ENCODE data around the gene MICOS13. TPM values are rescaled to one million over a fixed set of nuclear protein-coding genes. Genes with fewer than 3 reads are reported as not detected.
"Not testable (repeated sequence)": the region's sequence is repeated elsewhere in the genome, so short reads cannot be mapped to it uniquely, and the experiment has no call there.

Gene MICOS13
- total and polyA plus RNA-seq, 5 experiments from 2014 or later = 40.1 to 110 (median 95.5) TPM

- peaks cover 0 to 62% (median 4%) of the 10 kb centered on the region in 3 donors for H3K36me3 Mint-ChIP-seq
- no peak for DNase-seq
- POLR2A ChIA-PET = no interaction called here
Observed at GRCh38 chr19:5711713-5712161, 31.4 kb upstream of the MICOS13 start.

GRCh38 chr19:5711025-5711424 is 30.7 kb upstream of the MICOS13 start:
- ATAC-seq (no peak), DNase-seq (no peak)
- H3K36me3 Mint-ChIP-seq = peaks cover 0 to 67% (median 4%) of the 10 kb centered on the region in 3 donors
- peaks cover 0 to 3% (median 0%) of the 10 kb centered on the region in 4 donors for H3K4me1 Mint-ChIP-seq
- H3K27me3 Mint-ChIP-seq = no peaks in the 10 kb centered on the region
- POLR2A ChIA-PET = no interaction called here
- H3K9me3 Mint-ChIP-seq = no peaks in the 10 kb centered on the region
- H3K27ac Mint-ChIP-seq = peak overlapping the region in 1 of 10 donors; percentile 29
- H3K4me3 Mint-ChIP-seq = no peak overlapping the region

More at GRCh38 chr19:5711713-5712161, 31.4 kb upstream of the MICOS13 start:
- Mint-ChIP-seq H3K27ac (no peak overlapping the region), H3K4me3 (no peak overlapping the region), H3K9me3 (no peaks in the 10 kb centered on the region), H3K27me3 (no peaks in the 10 kb centered on the region), H3K4me1 (peaks cover 0 to 6% (median under 1%) of the 10 kb centered on the region in 4 donors)
- no peak for ATAC-seq

GRCh38 chr19:5707576-5708575 is 27.6 kb upstream of the MICOS13 start:
- Mint-ChIP-seq H3K27me3 (no peaks in the 10 kb centered on the region), H3K36me3 (peaks cover 0 to 76% (median 0%) of the 10 kb centered on the region in 3 donors), H3K27ac (peak overlapping the region in 1 of 10 donors; percentile 61), H3K4me3 (no peak overlapping the region), H3K9me3 (no peaks in the 10 kb centered on the region), H3K4me1 (no peaks in the 10 kb centered on the region)
- ATAC-seq (peak in 1 of 2 donors; percentile 17), DNase-seq (no peak)
- POLR2A ChIA-PET = interaction anchor here (0.5 to 1.3 kb wide), 3 partner anchors 9 to 589 kb away, joined by 3 to 5 read pairs (median 3); no protein-coding TSS in a partner anchor

- Mint-ChIP-seq H3K27me3 (no peaks in the 10 kb centered on the region), H3K4me1 (no peaks in the 10 kb centered on the region), H3K4me3 (no peak overlapping the region), H3K9me3 (no peaks in the 10 kb centered on the region), H3K27ac (peak overlapping the region in 1 of 10 donors; percentile 61), H3K36me3 (peaks cover 0 to 71% (median 0%) of the 10 kb centered on the region in 3 donors)
- ATAC-seq (no peak), DNase-seq (no peak)
- POLR2A ChIA-PET = interaction anchor here (0.5 to 1.3 kb wide), 3 partner anchors 8 to 590 kb away, joined by 3 to 5 read pairs (median 3); no protein-coding TSS in a partner anchor
Observed at GRCh38 chr19:5706876-5707573, 26.7 kb upstream of the MICOS13 start.

- no peaks in the 10 kb centered on the region for H3K4me1 Mint-ChIP-seq
- ATAC-seq = no peak
- H3K9me3 Mint-ChIP-seq = no peaks in the 10 kb centered on the region
- H3K36me3 Mint-ChIP-seq = peaks cover 0 to 66% (median 3%) of the 10 kb centered on the region in 3 donors
- peak overlapping the region in 1 of 10 donors; percentile 34 for H3K27ac Mint-ChIP-seq
- no peak for DNase-seq
- POLR2A ChIA-PET = interaction anchor here (0.8 kb wide), 1 partner anchor 13 kb away, joined by 3 read pairs; no protein-coding TSS in a partner anchor
- H3K4me3 Mint-ChIP-seq = no peak overlapping the region
- H3K27me3 Mint-ChIP-seq = no peaks in the 10 kb centered on the region
Observed at GRCh38 chr19:5705552-5705951, 25.2 kb upstream of the MICOS13 start.

- no peak for ATAC-seq
- DNase-seq = peak in 1 of 10 donors; percentile 56
- H3K4me1 Mint-ChIP-seq = no peaks in the 10 kb centered on the region
- no peaks in the 10 kb centered on the region for H3K9me3 Mint-ChIP-seq
- H3K4me3 Mint-ChIP-seq = no peak overlapping the region
- H3K27me3 Mint-ChIP-seq = no peaks in the 10 kb centered on the region
- peak overlapping the region in 3 of 10 donors; percentile 53 to 80 (median 62) for H3K27ac Mint-ChIP-seq
- POLR2A ChIA-PET = interaction anchor here (0.6 kb wide), 1 partner anchor 25 kb away, joined by 3 read pairs; no protein-coding TSS in a partner anchor
- peaks cover 0 to 59% (median 3%) of the 10 kb centered on the region in 3 donors for H3K36me3 Mint-ChIP-seq
Observed at GRCh38 chr19:5703819-5704818, 23.8 kb upstream of the MICOS13 start.

- not testable (repeated sequence) for H3K27ac Mint-ChIP-seq, H3K4me1 Mint-ChIP-seq, H3K27me3 Mint-ChIP-seq, DNase-seq, H3K9me3 Mint-ChIP-seq, H3K4me3 Mint-ChIP-seq, ATAC-seq
- POLR2A ChIA-PET = interaction anchor here (1.3 kb wide), 1 partner anchor 8 kb away, joined by 3 read pairs; no protein-coding TSS in a partner anchor
- peaks cover 0 to 55% (median 3%) of the 10 kb centered on the region in 3 donors for H3K36me3 Mint-ChIP-seq
Observed at GRCh38 chr19:5702053-5702410, 21.7 kb upstream of the MICOS13 start.

- Mint-ChIP-seq H3K27ac (peak overlapping the region in 2 of 10 donors; percentile 21 to 70), H3K27me3 (no peaks in the 10 kb centered on the region), H3K4me3 (no peak overlapping the region), H3K9me3 (no peaks in the 10 kb centered on the region), H3K36me3 (peaks cover 0 to 49% (median 3%) of the 10 kb centered on the region in 3 donors), H3K4me1 (peaks cover 0 to 2% (median 0%) of the 10 kb centered on the region in 4 donors)
- ATAC-seq (no peak), DNase-seq (no peak)
- POLR2A ChIA-PET = no interaction called here
Observed at GRCh38 chr19:5700455-5701092, 20.3 kb upstream of the MICOS13 start.

- no peaks in the 10 kb centered on the region for H3K9me3 Mint-ChIP-seq
- POLR2A ChIA-PET = interaction anchor here (0.9 to 1.2 kb wide), 3 partner anchors 9 to 21 kb away, joined by 3 to 5 read pairs (median 3); partner anchors contain the start of genes LONP1 and RPL36
- peaks cover 0 to 43% (median 3%) of the 10 kb centered on the region in 3 donors for H3K36me3 Mint-ChIP-seq
- ATAC-seq (no peak), DNase-seq (no peak)
- H3K27me3 Mint-ChIP-seq = no peaks in the 10 kb centered on the region
- peaks cover 0 to 2% (median under 1%) of the 10 kb centered on the region in 4 donors for H3K4me1 Mint-ChIP-seq
- H3K4me3 Mint-ChIP-seq = no peak overlapping the region
- H3K27ac Mint-ChIP-seq = peak overlapping the region in 1 of 10 donors; percentile 25
Observed at GRCh38 chr19:5698635-5699422, 18.5 kb upstream of the MICOS13 start.

GRCh38 chr19:5697890-5698634 is 17.7 kb upstream of the MICOS13 start:
- Mint-ChIP-seq H3K9me3 (no peaks in the 10 kb centered on the region), H3K27ac (peak overlapping the region in 1 of 10 donors; percentile 53), H3K4me3 (no peak overlapping the region), H3K27me3 (no peaks in the 10 kb centered on the region), H3K4me1 (peaks cover 0 to 6% (median 3%) of the 10 kb centered on the region in 4 donors), H3K36me3 (peaks cover 0 to 43% (median 3%) of the 10 kb centered on the region in 3 donors)
- POLR2A ChIA-PET = no interaction called here
- no peak for ATAC-seq
- DNase-seq = no peak

Data from naive thymus-derived CD8-positive, alpha-beta T cell (primary cell).